Fibroblast of lung (primary cell): ENCODE results near the gene CLPX.

Experiments used
- EZH2 ChIP-seq: IDR thresholded peaks from 2 replicates; pipeline ENCODE4 v1.5.1; 2012; ENCODE audit warnings: low read length, control low read depth, mild to moderate bottlenecking; ENCODE audit errors: missing control alignments
- TF ChIP-seq, protein P1 (sequence below), 2 donors: IDR thresholded peaks in 1 of 2; conservative IDR thresholded peaks in 1 of 2; 1 replicate in 1 of 2; 2 replicates in 1 of 2; pipeline ENCODE4 v1.5.1; 2011 to 2012; ENCODE audit warnings: low read length in 2 of 2, control low read depth in 1 of 2, inconsistent platforms in 1 of 2, low read depth in 1 of 2, mild to moderate bottlenecking in 1 of 2

DNA sequence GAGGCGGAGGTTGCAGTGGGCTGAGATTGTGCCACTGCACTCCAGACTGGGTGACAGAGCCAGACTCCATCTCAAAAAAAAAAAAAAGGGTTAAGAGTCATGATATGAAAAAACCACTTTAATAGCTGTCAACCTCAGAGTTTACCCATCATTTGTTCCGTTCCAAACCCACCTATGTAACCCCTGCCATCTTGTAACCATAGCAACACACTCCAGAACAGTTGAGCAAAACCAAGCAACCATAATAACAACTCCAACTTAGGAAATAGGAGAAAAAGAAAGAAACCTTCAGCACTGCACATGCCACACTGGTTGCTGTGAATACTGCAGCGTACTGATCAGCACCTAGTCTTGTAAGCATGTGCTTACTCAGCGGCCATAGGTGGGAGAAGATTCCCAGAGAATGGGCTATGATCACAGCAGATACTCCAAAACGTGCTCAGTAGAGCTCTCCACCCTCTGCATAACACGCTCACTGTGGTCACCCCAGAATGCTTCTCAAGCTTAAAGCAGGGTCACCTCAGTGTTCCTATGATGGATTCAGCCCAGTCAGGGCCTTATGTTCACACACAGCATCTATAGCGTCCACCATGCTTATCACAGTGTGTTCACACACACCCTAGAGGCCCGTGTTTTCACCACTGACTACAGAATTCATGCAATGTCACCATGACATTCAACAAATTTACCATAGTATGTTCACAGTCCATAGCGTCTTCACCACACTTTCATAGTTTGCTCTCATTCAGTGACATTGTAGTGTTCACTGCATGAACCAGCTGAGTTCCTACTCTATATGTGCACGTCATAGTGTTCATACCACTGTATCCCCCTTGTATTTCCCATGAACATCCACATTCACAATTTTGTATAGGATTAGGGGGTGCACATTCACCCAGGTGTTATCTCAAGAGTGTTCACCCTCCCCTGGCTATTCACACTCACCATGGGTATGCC, 32.7 kb upstream of the CLPX start:
- TF ChIP-seq, protein P1, sequence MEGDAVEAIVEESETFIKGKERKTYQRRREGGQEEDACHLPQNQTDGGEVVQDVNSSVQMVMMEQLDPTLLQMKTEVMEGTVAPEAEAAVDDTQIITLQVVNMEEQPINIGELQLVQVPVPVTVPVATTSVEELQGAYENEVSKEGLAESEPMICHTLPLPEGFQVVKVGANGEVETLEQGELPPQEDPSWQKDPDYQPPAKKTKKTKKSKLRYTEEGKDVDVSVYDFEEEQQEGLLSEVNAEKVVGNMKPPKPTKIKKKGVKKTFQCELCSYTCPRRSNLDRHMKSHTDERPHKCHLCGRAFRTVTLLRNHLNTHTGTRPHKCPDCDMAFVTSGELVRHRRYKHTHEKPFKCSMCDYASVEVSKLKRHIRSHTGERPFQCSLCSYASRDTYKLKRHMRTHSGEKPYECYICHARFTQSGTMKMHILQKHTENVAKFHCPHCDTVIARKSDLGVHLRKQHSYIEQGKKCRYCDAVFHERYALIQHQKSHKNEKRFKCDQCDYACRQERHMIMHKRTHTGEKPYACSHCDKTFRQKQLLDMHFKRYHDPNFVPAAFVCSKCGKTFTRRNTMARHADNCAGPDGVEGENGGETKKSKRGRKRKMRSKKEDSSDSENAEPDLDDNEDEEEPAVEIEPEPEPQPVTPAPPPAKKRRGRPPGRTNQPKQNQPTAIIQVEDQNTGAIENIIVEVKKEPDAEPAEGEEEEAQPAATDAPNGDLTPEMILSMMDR (conservative IDR thresholded peaks at IDR 0.05 in 1 of 2, IDR thresholded peaks at IDR 0.05 in 1 of 2; ENCODE audit: low read depth in 1 of 2, low read length in 2 of 2), result no peak
- TF ChIP-seq EZH2, result no peak
